Measurements from ENCODE around the gene KCNQ1.

Gene KCNQ1

DNA sequence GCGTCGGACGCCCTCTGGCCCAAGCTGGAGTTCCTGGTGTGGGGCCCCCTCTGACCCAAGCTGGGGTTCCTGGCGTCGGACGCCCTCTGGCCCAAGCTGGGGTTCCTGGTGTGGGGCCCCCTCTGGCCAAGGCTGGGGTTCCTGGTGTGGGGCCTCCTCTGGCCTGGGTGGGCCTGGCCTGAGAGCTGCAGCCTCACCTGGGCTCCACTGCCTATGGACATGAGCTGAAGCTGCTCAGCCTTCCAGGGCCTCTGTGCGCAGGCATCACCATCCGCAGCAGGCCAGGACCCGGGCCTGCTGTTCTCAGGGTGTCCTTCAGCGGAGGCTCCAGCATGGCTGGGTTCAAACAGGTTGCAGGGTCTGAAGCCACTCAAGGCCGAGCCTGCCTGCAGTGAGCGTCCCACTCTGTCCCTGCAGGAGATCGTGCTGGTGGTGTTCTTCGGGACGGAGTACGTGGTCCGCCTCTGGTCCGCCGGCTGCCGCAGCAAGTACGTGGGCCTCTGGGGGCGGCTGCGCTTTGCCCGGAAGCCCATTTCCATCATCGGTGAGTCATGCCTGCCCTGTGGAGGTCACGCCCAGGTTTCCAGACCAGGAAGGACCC, 125.5 kb downstream of the KCNQ1 start:
- no peak for DNase-seq (ENCODE audit: low read depth)

DNA sequence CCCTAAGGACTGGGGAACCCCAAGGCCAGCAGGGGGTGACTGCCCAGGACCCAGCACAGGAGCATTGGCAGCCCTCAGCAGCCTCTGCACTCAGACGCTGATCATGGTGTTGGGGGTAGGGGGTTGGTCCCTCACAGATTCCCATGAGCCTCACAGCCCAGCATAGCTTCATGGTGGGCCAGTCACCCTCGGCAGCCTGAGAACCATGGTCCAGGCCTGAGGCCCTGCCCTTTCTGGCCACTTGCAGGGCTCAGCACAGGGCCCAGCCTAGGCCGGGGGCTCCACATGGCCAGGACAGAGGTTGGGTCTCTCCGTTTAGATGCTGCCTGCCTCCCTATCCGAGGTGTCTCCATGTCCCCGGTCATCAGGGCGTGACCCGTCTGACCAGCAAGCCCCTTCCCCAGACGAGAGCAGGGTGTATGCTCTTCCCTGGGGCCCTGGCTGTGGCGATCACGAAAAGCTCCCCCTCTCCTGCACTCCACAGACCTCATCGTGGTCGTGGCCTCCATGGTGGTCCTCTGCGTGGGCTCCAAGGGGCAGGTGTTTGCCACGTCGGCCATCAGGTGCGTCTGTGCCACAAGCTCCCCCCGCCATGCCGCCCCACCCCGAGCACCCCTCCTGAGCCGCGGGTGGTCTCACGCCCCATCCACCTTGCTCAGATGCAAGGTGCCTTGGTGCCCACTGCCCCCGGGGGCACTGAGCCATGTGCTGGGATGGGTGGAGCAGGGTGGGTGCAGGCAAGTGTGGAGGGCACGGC, 126.2 kb downstream of the KCNQ1 start:
- DNase-seq (ENCODE audit: low read depth): no peak

GRCh38 chr11:2571598-2572281, 126.9 kb downstream of the KCNQ1 start:
- no peak for DNase-seq (ENCODE audit: low read depth)

DNA sequence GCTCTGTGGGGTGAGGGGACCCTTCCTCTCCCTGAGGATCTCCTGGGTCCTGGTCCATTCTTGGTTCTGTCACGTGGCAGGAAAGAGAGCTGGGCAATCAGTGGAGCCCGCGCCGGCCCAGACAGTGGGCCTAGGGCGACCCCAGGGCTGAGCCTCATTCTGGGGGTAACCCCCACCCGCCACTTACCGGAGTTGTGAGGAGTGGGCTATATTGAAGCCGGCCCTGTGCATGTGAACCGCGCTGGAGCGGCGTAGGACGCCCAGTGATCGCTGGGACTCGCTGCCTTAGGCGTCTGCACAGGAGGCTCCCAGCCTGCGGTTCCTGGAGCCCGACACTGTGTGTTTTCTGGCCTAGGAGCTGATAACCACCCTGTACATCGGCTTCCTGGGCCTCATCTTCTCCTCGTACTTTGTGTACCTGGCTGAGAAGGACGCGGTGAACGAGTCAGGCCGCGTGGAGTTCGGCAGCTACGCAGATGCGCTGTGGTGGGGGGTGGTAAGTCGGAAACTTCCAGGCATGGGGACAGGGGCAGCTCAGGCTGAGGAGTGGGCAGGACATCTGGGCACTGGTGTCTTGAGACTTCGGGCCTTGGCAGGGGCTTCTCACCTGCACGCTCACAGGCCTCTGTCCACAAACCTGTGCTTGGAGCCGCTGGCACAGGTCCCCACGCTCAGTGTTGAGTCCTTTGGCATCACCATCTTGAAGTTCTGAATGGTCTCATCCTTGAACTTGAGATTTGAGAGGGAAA, 127.9 kb downstream of the KCNQ1 start:
- no peak for DNase-seq (ENCODE audit: low read depth)

DNA sequence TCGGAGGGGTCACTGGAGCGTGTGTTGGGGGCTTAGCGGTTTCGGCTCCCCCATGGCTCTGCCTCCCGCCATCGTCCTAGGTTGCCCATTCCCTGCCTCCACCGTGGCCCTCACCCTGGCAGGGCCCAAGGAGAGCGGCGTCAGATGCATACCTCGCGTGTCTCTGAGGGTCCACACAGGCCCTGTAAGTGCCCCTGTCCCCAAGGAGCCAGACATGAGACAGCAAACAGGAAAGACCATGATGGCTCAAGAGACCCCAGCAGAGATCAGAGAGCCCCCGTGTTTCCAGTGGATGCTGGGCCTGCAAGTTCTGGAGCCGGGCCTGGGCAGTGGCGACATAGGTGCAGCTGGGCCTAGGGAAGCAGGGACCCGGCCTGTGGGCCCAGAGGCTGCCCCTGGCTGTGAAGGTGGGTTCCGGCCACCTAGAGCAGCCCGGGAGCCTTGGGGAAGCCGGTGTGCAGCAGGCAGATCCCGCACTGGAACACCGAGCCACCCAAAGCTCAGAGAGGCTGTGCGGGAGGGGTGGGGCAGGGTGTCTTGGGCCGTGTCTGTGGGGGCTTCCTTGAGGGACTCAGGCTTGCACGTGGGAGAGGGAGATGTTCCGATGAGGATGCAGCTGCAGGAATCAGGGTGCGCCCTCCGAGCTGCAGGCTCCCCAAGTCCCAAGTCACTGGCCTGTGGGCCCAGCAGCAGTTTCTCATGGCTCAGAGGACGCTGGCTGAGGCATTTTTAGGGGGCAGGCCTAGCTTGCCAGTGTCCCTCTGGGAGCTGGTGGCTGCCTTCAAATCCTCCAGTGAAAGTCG, 128.6 kb downstream of the KCNQ1 start:
- DNase-seq (ENCODE audit: low read depth): no peak

- no peak for DNase-seq (ENCODE audit: low read depth)
Measured at GRCh38 chr11:2574043-2574552, 129.3 kb downstream of the KCNQ1 start.

GRCh38 chr11:2574553-2575535, 130.0 kb downstream of the KCNQ1 start:
- DNase-seq (ENCODE audit: low read depth): no peak

- no peak for DNase-seq (ENCODE audit: low read depth)
Measured at GRCh38 chr11:2575591-2576051, 130.8 kb downstream of the KCNQ1 start.

DNA sequence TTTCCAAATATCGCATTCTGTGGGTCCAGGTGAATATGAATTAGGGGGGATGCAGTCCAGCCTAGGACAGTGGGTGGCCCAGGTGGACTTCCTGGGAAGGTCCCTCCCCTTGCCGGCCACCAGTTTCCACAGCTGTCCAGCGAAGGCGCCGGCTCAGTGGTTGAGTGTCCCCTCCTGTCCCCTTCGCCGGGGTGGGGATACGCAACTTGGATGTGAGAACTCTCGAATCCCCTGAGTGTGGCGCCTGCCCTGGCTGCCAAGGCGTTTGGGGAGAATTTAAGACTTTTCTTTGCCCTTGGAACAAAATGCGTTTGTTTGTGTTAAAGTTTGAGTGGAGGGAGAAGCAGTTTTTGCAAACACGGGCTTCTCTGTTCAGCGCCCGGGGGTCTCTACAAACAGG, 131.3 kb downstream of the KCNQ1 start:
- DNase-seq (ENCODE audit: low read depth): no peak

- no peak for DNase-seq (ENCODE audit: low read depth)
Measured at GRCh38 chr11:2576549-2576948, 131.7 kb downstream of the KCNQ1 start.

GRCh38 chr11:2577031-2577990, 132.5 kb downstream of the KCNQ1 start:
- no peak for DNase-seq (ENCODE audit: low read depth)

- DNase-seq (ENCODE audit: low read depth): no peak
Measured at GRCh38 chr11:2577991-2578928, 133.5 kb downstream of the KCNQ1 start.

DNA sequence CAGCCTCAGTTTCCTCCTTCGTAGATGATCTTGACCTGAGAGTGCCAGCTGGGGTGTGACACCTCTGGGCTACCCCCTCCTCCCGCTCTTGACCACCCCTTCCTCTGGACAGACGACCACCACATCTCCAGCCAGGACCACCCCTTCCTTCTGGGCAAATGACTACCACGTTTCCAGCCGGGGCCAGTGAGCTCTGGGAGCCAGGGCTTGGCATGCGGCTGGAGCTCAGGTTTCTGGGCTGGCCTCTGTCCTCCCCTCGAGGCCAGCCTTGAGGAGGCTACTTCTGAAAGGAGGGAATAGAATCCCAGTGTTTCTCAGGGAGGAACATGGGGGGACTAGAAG, 134.1 kb downstream of the KCNQ1 start:
- no peak for DNase-seq (ENCODE audit: low read depth)

GRCh38 chr11:2579315-2580060, 134.7 kb downstream of the KCNQ1 start:
- DNase-seq (ENCODE audit: low read depth): no peak

- DNase-seq (ENCODE audit: low read depth): no peak
Measured at GRCh38 chr11:2580061-2580421, 135.2 kb downstream of the KCNQ1 start.

- DNase-seq (ENCODE audit: low read depth): no peak
Measured at GRCh38 chr11:2580571-2581001, 135.8 kb downstream of the KCNQ1 start.
